ENCODE measurements around the gene AATF.

AATF gene

DNA sequence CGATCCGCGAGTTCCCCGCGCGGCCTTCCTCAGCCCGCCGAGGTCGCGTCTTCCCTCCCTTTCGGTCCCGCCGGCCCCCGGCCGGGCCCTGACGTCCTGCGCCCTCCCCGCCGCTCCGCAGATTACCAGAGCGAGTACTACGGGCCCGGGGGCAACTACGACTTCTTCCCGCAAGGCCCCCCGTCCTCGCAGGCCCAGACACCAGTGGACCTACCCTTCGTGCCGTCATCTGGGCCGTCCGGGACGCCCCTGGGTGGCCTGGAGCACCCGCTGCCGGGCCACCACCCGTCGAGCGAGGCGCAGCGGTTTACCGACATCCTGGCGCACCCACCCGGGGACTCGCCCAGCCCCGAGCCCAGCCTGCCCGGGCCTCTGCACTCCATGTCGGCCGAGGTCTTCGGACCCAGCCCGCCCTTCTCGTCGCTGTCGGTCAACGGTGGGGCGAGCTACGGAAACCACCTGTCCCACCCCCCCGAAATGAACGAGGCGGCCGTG, 6.1 kb upstream of the AATF start:
- no peak for DNase-seq

DNA sequence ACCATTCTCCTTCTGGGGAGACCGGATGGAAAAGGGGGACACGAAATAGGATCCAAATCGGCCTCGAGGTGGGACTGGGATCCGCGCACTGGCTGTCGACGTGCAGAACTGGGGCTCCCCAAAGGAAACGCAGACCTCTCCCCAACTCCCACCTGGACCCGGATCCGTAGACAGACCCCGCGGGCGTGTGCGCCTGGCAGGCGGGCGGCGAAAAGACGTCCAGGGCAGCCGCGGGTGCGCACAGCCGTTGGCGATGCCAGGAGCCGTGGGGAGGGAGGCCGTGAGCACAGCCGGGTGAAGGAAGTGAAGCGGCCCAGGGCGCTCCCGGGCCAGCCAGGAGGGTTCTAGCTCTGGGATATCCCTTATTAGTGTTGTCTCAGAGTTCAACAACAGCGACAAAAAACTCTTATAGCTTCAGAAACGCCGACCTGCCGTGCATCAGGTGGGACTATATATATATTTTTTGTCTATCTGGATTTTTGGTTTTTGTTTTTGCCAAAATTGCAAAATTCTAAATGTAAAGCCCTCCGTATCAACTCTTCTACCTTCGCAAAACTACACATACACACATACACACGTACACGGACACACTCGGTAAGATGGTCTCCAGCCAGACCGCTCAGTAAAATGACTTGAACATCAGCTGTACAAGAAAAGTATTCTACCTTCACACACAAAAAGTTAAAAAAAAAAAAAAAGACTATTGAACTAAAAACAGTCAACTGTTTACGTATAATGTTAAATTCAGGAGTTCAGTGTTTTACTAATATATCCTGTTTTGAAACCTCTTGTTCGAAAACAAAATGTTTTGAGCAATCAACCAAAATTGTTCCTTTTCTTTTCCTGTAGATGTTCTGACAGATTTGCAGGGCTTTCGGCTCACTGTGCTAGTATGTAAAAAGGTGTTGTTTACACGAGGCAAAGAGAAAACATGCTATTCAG, 5.2 kb upstream of the AATF start:
- DNase-seq, result no peak

DNA sequence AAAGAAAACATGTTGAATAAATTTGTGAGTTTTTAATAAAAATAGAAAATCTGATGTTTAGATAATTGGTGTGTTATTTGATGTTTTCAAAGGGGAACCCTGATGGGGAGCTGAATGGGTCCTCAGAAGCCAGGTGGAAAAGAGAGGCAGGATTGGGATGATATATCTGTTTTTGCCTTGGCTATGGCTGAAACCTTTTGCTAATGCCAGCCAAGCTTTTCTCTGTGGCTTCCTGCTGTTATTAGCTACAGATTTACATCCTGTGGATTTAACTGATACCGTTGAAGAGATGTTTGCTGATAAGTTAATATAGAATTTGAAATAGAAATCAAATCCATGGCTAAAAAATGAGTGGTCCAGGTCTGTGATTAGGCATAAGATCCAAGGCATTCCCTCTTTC, 4.2 kb upstream of the AATF start:
- no peak for DNase-seq

DNA sequence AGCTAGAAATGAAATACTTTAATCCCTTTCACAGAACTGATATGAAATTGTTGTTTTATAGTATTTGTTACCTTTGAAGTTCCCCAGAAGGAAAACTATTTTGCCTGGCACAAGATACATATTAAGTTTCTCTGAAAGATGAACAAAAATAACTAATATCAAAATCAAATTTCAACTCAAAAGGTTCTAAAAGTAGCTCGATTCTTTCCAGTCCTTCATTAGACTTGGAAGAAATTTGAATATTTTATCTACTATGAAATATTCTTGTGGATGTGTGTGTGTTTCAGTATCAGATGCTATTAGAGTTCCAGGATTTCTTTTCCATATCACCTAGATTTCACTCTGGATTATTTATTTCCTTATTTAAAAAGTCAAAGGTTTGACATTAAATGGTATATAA, 3.6 kb upstream of the AATF start:
- DNase-seq, result no peak

DNA sequence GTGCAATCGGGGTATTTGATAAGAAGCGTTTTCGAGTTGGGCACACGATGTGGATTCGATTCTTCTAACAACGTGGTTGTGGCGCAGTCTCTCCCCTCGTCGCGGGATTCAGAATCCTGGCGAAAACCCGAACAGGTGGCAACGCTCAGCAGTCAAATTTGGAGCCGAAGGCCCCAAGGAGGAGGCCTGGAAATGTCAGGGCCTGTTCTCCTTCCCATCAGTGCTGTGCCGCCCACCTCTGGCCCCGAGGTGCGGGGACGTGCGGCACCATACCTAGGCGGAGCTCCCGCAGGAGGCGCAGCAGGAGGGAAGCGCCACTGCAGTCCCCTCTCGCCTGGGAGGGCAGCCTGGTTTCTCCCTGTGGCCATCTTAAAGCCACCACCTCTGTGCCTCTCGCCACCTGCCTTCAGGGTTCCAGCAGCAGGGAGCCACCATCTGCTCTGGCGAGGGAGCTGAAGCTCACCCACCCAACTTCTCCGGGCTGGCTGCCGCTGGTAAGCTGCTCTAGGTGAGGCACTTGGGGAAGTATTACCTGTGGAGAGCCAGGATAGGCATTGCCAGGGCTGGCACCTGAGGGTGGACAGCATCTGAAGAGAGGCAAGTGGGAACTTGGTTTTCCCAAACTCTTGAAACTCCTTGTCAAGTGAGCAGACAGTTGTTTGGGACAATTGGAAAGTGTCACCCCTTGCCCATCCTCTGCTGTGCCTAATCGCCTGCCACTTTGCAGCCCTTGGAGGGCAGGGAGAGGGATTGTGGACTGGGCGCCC, 2.6 kb upstream of the AATF start:
- DNase-seq, result no peak

DNA sequence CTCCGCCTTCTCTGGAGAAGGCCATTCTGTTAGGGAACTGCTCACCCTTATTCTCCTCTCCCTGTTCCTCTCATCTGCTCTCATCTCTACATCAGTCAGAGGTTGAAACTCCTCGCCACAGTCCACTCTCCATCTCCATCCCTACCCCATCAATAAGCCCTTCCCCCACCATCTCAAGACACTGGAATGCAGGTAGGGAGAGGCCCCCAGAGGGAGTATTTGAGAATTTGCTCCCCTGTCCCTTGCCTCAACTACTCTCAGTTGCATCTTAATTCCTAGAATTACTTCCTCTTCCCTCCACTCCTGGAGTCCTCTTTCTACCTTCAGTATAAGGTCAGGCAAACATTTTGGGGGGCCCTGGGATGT, 2.0 kb upstream of the AATF start:
- no peak for DNase-seq

DNA sequence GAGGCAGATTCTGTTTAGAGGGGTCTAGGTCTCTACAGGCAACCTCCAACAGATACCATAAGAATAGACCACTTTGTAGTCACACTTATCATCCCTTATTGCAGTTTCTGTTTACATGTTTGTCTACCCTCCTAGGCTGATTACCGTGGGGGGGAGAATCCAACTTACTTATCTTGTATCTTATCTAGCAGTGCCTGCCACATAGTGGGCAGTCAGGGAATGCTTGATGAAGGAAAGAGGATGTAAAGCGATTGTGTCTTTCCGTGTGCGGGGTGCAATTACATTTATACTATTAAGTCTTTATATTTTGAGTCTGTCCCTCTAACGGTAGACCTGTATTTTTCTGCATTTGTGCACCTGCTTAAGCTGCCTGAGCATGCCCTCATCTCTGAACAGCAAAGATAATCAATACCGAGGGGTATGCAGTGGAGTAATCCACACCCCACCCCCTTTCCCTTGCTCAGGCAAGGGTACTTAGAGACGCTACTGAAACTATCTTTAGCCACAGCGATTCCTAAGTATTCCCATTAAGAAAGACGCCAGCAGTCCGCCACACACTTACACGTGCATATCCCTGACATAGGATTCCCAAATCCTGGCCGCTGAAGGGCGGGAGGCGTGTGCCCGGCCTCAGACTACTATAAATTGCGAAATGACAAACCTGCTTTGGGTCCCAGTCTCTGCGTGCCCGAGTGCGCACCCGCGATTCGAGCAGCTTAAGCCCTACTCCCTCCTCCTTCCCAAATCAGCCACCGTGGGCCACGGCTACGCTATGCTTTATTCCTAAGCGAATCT, 635 bp upstream of the AATF start:
- no peak for DNase-seq

DNA sequence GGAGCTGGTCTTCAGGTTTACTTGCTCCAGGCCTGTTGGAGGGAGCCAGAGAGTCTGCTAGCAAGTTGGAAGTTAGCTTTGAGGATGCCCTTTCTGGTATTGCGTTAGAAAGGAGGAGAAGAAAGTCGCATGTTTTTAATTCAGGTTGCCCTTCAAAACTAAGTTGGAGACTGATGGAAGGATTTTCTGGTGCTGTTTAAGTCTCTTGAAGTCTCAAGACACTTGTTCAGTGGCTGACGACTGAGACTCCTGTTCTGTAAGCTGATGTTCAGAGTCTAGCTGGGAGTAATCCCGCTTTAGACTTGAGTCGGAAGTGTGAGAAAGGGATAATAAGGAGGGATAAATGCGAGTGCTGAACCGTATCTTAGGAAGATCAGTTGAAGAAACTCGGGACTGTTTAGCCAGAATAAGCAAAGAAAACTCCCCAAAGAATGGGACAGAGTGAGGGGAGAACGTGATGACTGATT, 740 bp downstream of the AATF start:
- no peak for DNase-seq

DNA sequence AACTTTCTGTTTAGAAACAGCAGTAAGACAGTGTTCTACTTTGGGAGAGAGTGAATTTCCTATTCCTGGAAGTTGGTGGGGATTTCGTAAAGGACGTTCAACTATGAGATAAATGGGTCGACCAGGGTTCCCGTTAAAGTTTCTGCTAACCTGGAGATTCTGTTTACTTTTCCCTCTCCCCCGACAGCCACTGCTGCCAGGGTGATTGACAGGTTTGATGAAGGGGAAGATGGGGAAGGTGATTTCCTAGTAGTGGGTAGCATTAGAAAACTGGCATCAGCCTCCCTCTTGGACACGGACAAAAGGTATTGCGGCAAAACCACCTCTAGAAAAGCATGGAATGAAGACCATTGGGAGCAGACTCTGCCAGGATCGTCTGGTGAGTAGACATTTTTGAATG, 1.3 kb downstream of the AATF start:
- DNase-seq, result no peak

DNA sequence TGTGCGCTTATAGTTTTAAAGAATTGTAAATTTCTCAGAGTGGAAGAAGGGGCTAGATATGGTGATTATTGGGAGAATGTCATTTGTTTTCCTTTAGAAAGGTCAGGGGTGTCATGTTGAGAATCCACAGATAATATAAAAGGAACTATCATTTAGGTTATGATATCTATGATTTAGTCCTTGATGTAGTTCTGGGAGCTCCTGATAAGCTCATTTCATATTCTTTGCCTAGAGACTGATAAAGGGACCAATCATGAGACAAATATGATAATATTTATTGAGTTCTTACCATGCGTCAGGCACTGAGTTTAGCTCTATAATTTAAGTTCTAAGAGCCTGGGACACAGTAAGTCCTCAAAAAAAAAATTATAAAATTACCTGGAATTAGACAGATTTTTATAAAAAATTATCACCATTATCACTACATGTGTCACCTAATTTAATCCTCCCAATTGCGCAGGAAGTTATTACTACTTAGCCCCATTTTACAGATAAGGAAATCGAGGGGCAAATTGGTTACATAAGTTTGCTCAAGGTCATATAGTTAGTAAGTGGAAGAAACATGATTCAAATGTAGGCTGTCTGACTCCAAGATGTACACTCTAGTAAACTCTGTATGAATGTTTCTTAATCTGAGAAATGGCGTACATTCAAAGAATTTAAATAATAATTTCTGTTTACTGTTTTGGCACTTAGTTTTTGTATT, 2.5 kb downstream of the AATF start:
- DNase-seq, result no peak

DNA sequence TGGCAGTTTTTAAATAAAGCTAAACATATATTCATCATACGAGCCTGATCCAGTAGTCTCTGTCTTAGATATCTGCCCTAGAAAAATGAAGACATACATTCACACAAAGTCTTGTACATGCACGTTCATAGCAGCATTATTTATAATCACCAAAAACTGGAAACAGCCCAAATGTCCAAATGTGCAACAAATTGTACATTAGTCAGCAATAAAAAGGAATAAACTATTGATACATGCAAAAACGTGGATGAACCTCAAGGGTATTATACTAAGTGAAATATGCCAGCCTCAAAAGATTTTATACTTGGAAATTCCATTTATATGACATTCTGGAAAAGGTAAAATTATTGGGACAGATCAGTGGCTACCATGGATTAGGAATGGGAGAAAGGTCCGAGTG, 22.8 kb downstream of the AATF start:
- DNase-seq, result no peak

DNA sequence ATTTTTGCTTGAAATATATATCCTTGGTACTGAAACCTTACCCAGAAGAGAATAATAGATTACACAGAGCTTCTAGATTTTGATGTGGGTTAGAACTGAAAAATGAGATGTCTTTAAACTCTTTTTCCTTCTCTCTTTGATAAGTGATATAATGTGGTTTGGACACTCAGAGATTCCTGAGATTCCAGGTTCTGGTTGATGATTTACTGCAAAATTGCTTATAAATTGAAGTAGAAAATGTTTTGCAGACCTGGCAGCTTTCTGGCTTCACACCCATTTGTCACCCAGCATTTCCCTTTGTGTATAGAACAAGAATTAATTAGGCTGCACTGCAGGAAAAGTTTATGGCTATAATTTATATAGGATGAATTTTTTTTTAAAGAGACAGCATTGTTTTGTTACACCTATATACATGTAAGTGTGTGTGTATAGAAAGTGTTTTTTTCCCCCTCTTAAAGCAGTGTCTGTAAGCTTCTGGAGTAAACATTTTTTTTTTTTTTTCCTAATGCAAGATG, 23.5 kb downstream of the AATF start:
- DNase-seq, result no peak

DNA sequence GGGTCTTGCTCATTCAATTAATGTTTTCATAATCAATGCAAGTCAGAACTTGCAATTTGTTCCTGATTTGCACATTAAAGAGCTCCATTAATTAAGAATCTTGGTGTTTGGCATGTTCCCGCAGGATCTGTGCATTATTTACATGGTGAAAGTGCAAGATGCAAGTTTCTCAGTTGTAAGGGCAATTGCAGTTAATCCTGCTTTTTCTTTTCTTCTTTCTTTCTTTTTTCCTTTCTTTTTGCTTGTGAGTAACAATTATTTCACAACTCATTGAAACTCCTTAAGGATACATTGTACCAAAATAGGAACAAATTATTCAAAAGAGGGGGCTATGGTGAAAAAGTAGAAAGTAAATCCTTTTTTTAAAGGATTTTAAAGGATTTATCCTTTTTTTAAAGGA, 24.2 kb downstream of the AATF start:
- DNase-seq, result no peak

DNA sequence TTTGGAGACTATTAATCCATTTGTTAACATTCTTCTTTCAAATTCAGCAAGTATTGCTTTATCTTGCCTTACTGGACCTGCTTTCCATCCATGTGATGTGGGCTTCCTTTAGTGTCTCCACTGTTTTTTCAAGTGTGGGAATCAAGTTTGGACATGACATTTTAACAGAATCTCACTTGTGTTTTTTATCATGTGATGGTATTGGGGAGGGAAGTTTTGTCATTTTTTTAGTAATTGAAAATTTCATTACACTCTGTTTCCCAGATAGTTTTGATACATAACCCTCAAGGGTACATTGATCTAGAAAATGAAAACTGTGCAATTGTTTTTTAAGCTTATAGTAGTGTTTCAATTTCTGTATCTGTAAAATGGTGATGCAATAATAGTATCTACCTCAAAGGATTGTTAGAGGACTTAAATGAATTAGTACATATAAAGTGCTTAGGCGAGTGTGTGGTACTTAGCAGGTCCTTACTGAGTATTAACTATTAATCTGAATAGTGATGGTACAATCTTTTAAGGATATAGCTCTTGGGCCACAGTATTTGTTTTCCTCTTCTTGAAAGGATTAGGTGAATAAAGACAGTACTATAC, 27.3 kb downstream of the AATF start:
- no peak for DNase-seq

DNA sequence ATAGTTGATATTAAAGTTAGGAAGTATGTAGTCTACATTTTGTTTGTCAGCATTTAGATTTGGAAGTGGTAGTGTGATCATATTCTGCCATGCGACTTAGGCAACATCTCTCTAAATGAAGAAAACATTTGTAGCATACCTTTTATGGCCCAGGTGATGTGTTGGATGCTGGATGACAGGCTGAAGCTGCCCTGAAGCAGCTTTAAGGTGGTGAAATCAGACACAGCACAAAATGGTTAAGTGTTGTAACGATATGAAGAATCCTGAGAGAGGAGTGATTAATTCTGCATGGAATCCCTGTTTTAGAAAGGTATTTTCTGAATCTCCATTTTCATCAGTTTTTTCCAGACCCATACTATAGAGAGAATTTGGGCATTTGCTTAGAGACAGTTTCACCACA, 28.3 kb downstream of the AATF start:
- no peak for DNase-seq

DNA sequence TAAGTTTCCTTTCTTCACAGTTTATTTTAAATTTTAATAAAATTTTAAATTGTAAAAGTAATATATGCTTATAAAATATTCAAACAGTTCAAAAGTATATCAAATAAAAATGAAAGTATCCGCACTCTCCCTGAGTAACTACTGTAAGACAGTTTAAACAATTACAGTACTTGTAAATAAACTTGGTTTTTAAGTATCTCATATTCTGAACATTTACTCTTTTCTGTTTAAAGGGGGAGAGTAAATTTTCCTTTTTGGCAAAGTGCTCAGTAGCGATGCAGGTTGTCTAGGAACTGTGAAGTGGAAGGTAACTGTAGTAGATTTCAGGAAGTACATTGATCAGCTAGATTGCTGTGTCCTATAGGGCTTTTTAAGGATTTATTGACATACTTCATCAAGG, 28.8 kb downstream of the AATF start:
- no peak for DNase-seq

DNA sequence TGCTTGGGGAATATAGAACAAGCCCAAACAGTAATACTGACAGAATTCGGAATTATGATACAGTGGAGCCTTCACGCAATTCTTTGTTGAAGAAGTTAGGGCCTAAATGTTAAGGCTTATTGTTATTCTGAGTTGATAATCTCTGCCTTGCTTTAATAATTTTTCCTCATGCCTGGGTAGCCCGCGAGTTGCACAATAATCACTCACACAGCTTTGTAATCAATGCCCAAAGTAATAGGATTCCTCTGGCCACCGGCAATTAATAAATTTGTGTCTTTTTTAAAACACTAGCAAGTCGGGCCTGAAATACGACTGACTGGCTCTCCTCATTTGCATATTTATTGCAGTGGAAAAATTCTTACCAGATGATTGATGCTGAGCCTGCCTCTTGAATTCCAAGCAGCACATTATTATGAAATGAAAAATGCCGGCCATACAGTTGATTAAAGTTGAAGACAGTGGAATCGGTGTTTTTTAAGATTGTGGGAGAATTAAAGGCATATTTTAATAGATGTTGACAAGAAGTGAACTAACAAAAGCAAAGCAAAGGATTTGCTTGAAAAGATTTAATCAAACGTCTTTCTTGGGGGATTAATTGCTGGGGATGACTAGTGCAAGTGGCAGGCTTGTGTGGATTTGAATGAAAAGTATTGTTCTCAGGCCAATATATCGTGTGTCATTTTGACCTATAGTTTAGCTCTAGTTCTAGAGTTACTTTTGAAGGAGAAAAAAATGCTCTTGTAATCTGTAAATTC, 30.2 kb downstream of the AATF start:
- no peak for DNase-seq

DNA sequence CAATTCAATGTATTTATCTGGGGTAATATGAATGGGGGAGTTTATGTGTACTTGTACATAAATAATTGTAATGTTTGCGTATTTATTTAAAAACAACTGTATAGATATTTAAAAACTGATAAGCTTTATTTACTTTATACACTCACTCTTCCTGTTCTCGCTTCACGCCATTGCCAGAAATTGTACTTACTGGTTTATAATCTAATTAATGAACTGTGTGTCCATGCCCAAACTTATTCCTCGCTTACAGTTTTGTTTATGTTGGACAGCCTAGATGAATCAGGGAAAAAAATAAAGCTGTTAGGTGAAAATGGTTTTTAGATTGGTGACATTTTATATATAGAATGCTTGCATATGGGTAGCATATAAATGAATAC, 30.8 kb downstream of the AATF start:
- no peak for DNase-seq

DNA sequence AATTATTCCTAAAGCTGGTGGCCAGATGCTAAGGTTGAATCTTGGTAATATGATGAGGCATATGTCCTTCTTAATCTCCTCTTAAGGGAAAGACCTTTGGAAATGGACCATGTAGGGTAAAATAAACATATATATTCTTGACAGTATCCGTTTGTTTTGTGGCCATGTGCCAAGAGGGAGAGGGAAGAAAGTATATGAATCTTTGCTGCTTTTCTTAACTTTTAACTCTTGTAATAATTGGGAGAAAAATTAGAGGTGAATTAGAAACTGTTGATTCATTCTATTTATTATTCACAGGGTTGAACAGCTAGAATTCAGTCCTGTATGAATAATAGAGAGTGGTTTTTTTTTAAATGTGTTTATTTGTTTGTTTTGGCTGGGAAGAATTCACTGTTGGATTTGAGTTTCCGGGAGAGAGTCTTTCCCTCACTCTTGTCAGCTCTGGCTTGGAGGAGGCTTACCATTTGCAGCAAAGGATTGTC, 31.6 kb downstream of the AATF start:
- no peak for DNase-seq

DNA sequence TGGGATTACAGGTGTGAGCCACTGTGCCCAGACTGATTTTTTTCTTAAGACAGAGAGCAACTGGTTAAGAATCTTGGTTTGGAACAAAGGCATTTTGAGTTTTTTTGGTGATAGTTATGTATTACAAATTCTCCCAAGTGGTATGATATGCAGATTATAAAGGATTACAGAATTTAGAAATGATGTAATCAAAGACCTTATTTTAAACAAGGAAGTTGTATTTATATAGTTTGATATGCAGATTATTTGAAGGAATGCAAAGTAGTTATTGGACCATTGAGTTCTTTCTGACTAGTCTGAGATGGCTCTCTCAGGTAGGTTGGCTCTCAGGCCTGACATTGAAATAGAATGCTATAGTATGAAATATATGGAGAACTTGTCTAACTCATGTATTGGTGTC, 34.9 kb downstream of the AATF start:
- DNase-seq, result no peak

DNA sequence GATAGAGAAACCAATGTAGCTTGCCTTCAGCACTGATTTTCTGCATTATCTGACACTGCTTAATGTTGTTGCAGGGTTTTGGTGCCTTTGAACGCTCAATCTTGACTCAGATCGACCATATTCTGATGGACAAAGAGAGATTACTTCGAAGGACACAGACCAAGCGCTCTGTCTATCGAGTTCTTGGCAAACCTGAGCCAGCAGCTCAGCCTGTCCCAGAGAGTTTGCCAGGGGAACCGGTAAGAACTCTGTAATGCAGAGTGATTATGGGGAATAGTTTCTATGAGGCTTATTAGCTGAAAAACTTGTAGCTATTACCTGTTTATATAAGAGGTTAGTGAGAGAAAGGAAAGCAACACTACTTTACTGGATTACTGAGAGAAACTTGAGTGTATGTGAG, 40.4 kb downstream of the AATF start:
- DNase-seq, result no peak

All from stimulated activated CD4-positive, alpha-beta T cell treated with anti-CD3 and anti-CD28 coated beads, Interleukin-12 subunit alpha, Interleukin-12 subunit beta, amount 100 ng/mL, for 4 hours (primary cell).